Tibial nerve (tissue), 3 donors: ENCODE results near the gene MAGI3.

Experiments
- POLR2A ChIP-seq, 2 donors: fragments of 450-650 bp; IDR thresholded peaks; one replicate each; pipeline ENCODE4 v1.6.1; 2017; ENCODE audit warnings: antibody characterized with exemption in 2 of 2, mild to moderate bottlenecking in 2 of 2, moderate library complexity in 2 of 2
- TF ChIP-seq, protein P1 (sequence below), 5 experiments: fragments of 200-600 bp in 3 of 5; fragments of 450-650 bp in 2 of 5; sonication (generic) in 3 of 5; IDR thresholded peaks; one replicate each; pipeline ENCODE4 v1.5.1; 2016 to 2019; ENCODE audit warnings: antibody characterized with exemption in 5 of 5, mild to moderate bottlenecking in 3 of 5, moderate library complexity in 2 of 5

DNA sequence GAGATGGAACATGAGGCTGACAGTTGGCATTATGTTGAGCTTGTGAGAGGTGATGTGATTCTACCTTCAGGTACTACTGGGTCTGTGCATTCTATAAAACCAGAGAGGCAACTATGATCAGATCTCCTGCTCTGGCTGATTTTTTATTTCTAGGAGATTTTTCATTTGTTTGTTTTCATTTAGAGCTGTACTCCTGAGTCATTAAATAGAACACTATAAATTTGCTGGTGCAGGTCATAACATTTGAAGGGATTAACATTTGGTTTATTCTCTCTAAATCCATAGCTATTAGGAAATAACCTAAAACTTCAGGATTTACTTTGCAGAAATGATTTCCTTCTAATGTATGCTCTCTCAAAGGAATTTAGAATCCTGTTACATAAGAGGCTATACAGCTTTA lies 42.9 kb downstream of the MAGI3 start:
- TF ChIP-seq POLR2A (IDR thresholded peaks at IDR 0.05) = no peak
- TF ChIP-seq, protein P1, sequence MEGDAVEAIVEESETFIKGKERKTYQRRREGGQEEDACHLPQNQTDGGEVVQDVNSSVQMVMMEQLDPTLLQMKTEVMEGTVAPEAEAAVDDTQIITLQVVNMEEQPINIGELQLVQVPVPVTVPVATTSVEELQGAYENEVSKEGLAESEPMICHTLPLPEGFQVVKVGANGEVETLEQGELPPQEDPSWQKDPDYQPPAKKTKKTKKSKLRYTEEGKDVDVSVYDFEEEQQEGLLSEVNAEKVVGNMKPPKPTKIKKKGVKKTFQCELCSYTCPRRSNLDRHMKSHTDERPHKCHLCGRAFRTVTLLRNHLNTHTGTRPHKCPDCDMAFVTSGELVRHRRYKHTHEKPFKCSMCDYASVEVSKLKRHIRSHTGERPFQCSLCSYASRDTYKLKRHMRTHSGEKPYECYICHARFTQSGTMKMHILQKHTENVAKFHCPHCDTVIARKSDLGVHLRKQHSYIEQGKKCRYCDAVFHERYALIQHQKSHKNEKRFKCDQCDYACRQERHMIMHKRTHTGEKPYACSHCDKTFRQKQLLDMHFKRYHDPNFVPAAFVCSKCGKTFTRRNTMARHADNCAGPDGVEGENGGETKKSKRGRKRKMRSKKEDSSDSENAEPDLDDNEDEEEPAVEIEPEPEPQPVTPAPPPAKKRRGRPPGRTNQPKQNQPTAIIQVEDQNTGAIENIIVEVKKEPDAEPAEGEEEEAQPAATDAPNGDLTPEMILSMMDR (IDR thresholded peaks at IDR 0.05) = no peak
